Right lobe of liver (tissue), 6 donors: ENCODE data around the gene UBIAD1. TPM values are rescaled to one million over a fixed set of nuclear protein-coding genes. Genes with fewer than 3 reads are reported as not detected.

ENCODE experiments used
- ATAC-seq, 4 donors: fragments of 200-7000 bp; cut with Tn5 transposase; one replicate each; pipeline ENCODE4 v1.9.1; 2020; ENCODE audit warnings: mild to moderate bottlenecking in 4 of 4, moderate library complexity in 4 of 4
- DNase-seq, 3 donors: peaks; one replicate each; pipeline ENCODE4 v3.0.0-alpha.2; 2020
- H3K27ac ChIP-seq, 3 donors: fragments of 200-600 bp; one replicate each; pipeline ENCODE4 v1.8.0; 2022
- H3K27me3 ChIP-seq, 2 donors: fragments of 200-600 bp; one replicate each; pipeline ENCODE4 v1.8.0; 2022
- H3K36me3 ChIP-seq, 4 donors: fragments of 200-600 bp; sonication (generic) in 1 of 4; one replicate each; pipeline versions ENCODE4 v1.5.1 to v1.8.0; 2017 to 2022; ENCODE audit warnings: control low read depth in 1 of 4
- H3K4me1 ChIP-seq, 4 donors: fragments of 200-600 bp; sonication (generic) in 1 of 4; one replicate each; pipeline versions ENCODE4 v1.5.1 to v1.8.0; 2017 to 2022; ENCODE audit warnings: control low read depth in 1 of 4
- H3K4me3 ChIP-seq, 3 donors: fragments of 200-600 bp; one replicate each; pipeline ENCODE4 v1.8.0; 2022
- H3K9me3 ChIP-seq, 4 donors: fragments of 200-600 bp; sonication (generic) in 1 of 4; one replicate each; pipeline versions ENCODE4 v1.5.1 to v1.8.0; 2017 to 2022; ENCODE audit warnings: control low read depth in 1 of 4
- POLR2A ChIP-seq: fragments of 450-650 bp; IDR thresholded peaks from one replicate; pipeline ENCODE4 v1.6.1; 2017; ENCODE audit warnings: antibody characterized with exemption, mild to moderate bottlenecking
- WGBS: methylation state at CpG from one replicate; pipeline ENCODE4 v1.1.6; 2018; ENCODE audit warnings: low coverage, low lambda C conversion rate; ENCODE audit not compliant: insufficient coverage; ENCODE audit errors: missing lambda C conversion rate; 5-methylcytosine and 5-hydroxymethylcytosine counted together
- intact Hi-C, 2 donors: fragments of 100-400 bp; cut with DNase I; formaldehyde crosslinking; loops; one replicate each; pipeline versions ENCODE4 v1.11.2 to v1.14.1; 2022
- total RNA-seq, 6 experiments: library from RNA; depleted of rRNA in 2 of 6; stranded (reverse); fragments of >200 nt in 2 of 6; fragmentation: NEBNext Ultra II Directional in 3 of 6; extraction: Animal tissue kit (Norgen Biotek cat#: 25700) in 3 of 6; gene quantifications; one replicate each; pipeline versions ENCODE4 v1.1.0 to v1.2.4, GENCODE V29; 2016 to 2023
- TF ChIP-seq, protein P1 (sequence below), 4 donors: fragments of 200-600 bp in 3 of 4; fragments of 450-650 bp in 1 of 4; IDR thresholded peaks; one replicate each; pipeline versions ENCODE4 v1.5.1 to v1.8.0; 2016 to 2022; ENCODE audit warnings: antibody characterized with exemption in 4 of 4, mild to moderate bottlenecking in 2 of 4
- donor health status: DM: no; HTN: yes; CAD: no.
- donor health status: DM: no; HTN: no; CAD: no.
- donor health status: DM: no; HTN: no; CAD: no.
- donor health status: DM: no; HTN: yes; CAD: no.
- donor health status: DM: no; HTN: yes; CAD: no.

Gene UBIAD1
- total RNA-seq, 6 experiments from 2014 or later: 7.0 to 11.4 (median 9.7) TPM

- WGBS: 76% methylated on average over 8 of the region's 11 CpGs
- Histone ChIP-seq H3K9me3 (no peaks in the 10 kb centered on the region), H3K27ac (no peak overlapping the region), H3K4me1 (no peaks in the 10 kb centered on the region), H3K4me3 (no peak overlapping the region), H3K36me3 (no peaks in the 10 kb centered on the region), H3K27me3 (no peaks in the 10 kb centered on the region)
- intact Hi-C loops: no loop called here
- TF ChIP-seq, protein P1, sequence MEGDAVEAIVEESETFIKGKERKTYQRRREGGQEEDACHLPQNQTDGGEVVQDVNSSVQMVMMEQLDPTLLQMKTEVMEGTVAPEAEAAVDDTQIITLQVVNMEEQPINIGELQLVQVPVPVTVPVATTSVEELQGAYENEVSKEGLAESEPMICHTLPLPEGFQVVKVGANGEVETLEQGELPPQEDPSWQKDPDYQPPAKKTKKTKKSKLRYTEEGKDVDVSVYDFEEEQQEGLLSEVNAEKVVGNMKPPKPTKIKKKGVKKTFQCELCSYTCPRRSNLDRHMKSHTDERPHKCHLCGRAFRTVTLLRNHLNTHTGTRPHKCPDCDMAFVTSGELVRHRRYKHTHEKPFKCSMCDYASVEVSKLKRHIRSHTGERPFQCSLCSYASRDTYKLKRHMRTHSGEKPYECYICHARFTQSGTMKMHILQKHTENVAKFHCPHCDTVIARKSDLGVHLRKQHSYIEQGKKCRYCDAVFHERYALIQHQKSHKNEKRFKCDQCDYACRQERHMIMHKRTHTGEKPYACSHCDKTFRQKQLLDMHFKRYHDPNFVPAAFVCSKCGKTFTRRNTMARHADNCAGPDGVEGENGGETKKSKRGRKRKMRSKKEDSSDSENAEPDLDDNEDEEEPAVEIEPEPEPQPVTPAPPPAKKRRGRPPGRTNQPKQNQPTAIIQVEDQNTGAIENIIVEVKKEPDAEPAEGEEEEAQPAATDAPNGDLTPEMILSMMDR (IDR thresholded peaks at IDR 0.05): no peak
- no peak for TF ChIP-seq POLR2A
- DNase-seq: no peak
- ATAC-seq: no peak
Measured at GRCh38 chr1:11318982-11319381, 46.0 kb downstream of the UBIAD1 start.

GRCh38 chr1:11320153-11320936 is 47.3 kb downstream of the UBIAD1 start:
- no peak overlapping the region for H3K27ac ChIP-seq
- H3K36me3 ChIP-seq: no peaks in the 10 kb centered on the region
- peak; percentile 24 to 57 (median 34) for ATAC-seq
- H3K4me3 ChIP-seq: no peak overlapping the region
- no peaks in the 10 kb centered on the region for H3K9me3 ChIP-seq
- intact Hi-C loops: no loop called here
- DNase-seq: no peak
- TF ChIP-seq POLR2A: no peak
- TF ChIP-seq, protein P1 (IDR thresholded peaks at IDR 0.05): peak; percentile 30 to 53 (median 46)
- no peaks in the 10 kb centered on the region for H3K4me1 ChIP-seq
- H3K27me3 ChIP-seq: no peaks in the 10 kb centered on the region
- 5% methylated on average over 9 of the region's 15 CpGs for WGBS

GRCh38 chr1:11321656-11322491 is 48.9 kb downstream of the UBIAD1 start:
- Histone ChIP-seq H3K27me3 (no peaks in the 10 kb centered on the region), H3K4me1 (no peaks in the 10 kb centered on the region), H3K36me3 (no peaks in the 10 kb centered on the region), H3K4me3 (no peak overlapping the region), H3K27ac (no peak overlapping the region), H3K9me3 (no peaks in the 10 kb centered on the region)
- DNase-seq: no peak
- WGBS: 78% methylated on average over 4 of the region's 10 CpGs
- intact Hi-C loops: no loop called here
- no peak for ATAC-seq
- TF ChIP-seq, protein P1 (IDR thresholded peaks at IDR 0.05): no peak
- TF ChIP-seq POLR2A: no peak

GRCh38 chr1:11324567-11325165 is 51.7 kb downstream of the UBIAD1 start:
- 65% methylated on average over 10 of the region's 17 CpGs for WGBS
- no peaks in the 10 kb centered on the region for H3K9me3 ChIP-seq
- ATAC-seq: no peak
- H3K27ac ChIP-seq: no peak overlapping the region
- no peaks in the 10 kb centered on the region for H3K36me3 ChIP-seq
- no peak for DNase-seq
- intact Hi-C loops: no loop called here
- H3K4me1 ChIP-seq: no peaks in the 10 kb centered on the region
- no peak overlapping the region for H3K4me3 ChIP-seq
- H3K27me3 ChIP-seq: no peaks in the 10 kb centered on the region
- TF ChIP-seq POLR2A: no peak
- TF ChIP-seq, protein P1 (IDR thresholded peaks at IDR 0.05): no peak
